ENCODE measurements around the gene RUSC1.

The RUSC1 gene, protein sequence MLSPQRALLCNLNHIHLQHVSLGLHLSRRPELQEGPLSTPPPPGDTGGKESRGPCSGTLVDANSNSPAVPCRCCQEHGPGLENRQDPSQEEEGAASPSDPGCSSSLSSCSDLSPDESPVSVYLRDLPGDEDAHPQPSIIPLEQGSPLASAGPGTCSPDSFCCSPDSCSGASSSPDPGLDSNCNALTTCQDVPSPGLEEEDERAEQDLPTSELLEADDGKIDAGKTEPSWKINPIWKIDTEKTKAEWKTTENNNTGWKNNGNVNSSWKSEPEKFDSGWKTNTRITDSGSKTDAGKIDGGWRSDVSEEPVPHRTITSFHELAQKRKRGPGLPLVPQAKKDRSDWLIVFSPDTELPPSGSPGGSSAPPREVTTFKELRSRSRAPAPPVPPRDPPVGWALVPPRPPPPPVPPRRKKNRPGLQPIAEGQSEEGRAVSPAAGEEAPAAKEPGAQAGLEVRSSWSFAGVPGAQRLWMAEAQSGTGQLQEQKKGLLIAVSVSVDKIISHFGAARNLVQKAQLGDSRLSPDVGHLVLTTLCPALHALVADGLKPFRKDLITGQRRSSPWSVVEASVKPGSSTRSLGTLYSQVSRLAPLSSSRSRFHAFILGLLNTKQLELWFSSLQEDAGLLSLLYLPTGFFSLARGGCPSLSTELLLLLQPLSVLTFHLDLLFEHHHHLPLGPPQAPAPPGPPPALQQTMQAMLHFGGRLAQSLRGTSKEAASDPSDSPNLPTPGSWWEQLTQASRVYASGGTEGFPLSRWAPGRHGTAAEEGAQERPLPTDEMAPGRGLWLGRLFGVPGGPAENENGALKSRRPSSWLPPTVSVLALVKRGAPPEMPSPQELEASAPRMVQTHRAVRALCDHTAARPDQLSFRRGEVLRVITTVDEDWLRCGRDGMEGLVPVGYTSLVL

DNA sequence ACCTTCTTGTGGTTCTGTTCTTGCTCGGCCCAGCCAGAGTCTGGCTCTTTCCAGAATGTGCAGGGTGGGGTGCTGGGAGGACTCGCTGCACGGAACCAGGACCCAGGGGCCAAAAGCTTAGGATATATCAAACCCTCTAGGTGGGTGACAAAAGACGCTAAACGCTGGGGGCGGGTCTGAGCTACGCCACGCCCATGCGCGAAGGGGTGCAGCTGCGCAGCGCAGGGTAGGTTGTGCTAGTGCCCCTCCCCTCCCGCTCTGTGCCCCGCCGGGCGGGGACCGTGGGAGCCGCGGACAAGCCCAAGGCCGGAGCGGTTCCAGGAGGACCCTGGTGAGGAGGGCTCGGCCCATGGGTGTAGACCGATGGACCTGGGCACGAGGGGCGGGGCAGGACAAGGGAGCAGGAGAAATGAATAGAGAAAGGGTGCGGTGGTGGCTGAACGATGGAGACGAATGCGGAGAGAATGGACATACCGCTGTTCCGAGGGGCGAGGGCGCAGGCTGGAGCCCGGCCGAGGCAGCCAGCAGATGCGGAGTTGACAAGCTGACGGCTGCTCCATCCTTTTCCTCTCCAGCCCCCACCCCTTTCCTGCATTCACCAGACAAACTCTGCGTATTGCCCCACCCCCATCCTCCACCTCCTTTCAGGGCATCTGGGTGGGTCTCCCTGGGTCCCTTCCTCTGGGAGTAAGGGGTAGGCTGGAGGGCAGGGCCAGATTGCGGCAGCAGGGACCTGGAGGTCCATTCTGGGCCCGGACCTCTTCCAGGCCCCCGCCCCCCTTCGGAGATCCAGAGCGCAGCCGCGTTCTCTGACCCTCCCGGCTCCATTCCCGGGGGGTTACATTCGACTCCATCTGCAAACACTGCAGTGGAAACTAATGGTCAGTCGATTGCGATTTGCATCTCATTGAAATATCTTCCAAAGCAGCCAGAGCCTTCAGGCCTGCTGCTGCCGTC, at the start of gene RUSC1:
TSS of gene RUSC1 (plus strand) at position 234 of the 957 bp plus-strand sequence. CDS start 880 bp downstream, outside the sequence.
- Mint-ChIP-seq H3K4me3 (peak within 1 kb of the TSS; percentile 82), H3K27ac (peak within 1 kb of the TSS; percentile 0), H3K36me3 (peaks cover 59% of the 10 kb centered on the region), H3K9me3 (no peaks in the 10 kb centered on the region), H3K4me1 (peaks cover 47% of the 10 kb centered on the region)
- DNase-seq (ENCODE audit: low spot score in 2 of 2) (peak; percentile 29 to 81), ATAC-seq (peak; percentile 5)

DNA sequence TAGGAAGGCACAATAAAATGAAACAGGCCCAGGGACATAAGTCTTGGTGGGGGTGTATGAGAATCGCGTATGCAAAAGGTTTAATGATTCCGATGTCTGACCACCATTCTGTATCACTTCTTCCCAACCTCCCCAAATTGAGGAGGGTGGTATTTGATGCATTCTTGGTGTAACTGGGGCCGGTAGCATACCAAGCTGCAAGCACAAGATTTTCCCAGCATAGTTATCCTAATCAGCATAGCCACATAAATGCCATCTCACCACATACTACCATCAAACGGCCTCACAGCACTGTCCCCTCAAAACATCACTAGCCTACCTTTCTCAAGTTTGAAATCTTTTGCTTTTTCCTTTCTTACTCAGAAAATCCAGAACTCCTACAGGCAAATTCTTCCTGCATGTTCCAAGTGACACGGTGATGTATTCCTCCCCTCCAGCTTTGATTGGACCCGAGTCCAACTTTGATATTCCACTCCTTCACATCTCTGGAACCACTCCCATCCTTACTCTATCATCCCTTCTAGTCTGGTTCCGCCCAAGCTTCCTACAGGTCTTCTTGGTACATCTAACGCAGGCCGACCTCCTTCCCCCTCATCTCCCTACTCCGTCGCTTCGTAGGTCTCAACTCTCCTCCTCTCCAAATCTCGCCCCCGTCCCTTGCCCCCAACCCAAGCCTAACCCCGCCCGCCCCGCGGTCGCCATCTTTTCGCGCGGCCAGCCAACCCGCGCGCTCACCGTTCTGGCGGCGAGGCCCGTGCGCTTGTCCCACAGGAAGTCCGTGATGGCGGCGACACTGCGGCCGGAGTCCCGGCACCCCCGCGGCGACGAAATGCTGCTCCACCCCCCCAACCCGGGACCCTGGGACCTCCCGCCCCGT, 48.0 kb upstream of the RUSC1 start:
- DNase-seq (ENCODE audit: low spot score in 2 of 2) (no peak), ATAC-seq (peak; percentile 51)
- no peaks in the 10 kb centered on the region for H3K9me3 Mint-ChIP-seq
- H3K27ac Mint-ChIP-seq: peak overlapping the region; percentile 87
- H3K4me1 Mint-ChIP-seq: peaks cover 35% of the 10 kb centered on the region
- H3K36me3 Mint-ChIP-seq: peaks cover 59% of the 10 kb centered on the region
- H3K4me3 Mint-ChIP-seq: peak overlapping the region; percentile 82

DNA sequence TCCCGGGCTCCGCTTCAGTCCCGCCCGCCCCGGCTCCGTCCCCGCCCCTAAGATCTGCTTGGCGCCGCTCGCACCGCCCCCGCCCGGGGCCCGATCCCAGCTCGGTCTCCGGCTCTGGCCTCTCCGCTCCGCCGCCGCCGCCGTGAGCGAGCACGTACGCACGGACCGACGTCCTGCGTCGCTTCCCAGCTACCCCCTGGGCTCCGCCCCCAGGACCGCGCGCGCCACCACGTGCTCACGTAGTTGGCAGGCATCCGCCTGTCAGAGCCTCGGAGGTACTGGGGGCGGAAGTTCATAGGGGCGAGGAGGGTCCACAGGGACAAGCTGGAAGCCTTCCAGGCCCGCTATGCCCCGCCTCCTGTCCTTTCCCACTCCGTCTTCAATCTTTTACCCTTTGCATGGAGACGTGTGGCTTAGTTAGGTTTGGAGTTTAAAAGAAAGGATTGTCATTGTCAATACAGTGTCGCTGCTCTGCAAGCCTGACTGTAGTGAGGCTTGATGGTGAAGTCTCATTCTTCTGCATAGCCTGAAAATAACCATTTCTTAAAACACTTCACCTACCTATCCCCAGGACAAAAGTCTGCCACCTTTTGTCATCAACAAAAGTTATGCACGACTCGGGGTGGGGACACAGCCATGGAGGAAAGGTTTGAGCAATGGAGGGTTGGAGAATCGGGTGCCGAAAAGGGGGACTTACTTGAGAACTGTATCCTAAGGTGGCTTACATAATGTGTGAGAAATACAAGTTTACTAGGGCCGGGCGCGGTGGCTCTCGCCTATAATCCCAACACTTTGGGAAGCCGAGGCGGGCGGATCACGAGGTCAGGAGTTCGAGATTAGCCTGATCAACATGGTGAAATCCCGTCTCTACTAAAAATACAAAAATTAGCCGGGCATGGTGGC, 47.1 kb upstream of the RUSC1 start, which contains the start of gene CLK2:
TSS of gene CLK2 (minus strand) at position 162 of the 903 bp plus-strand sequence. CDS start 2,527 bp downstream, outside the sequence.
- Mint-ChIP-seq H3K9me3 (no peaks in the 10 kb centered on the region), H3K27ac (peak within 1 kb of the TSS; percentile 87), H3K4me3 (peak within 1 kb of the TSS; percentile 82), H3K4me1 (peaks cover 40% of the 10 kb centered on the region), H3K36me3 (peaks cover 50% of the 10 kb centered on the region)
- ATAC-seq (peak; percentile 93), DNase-seq (ENCODE audit: low spot score in 2 of 2) (peak; percentile 89 to 96)

DNA sequence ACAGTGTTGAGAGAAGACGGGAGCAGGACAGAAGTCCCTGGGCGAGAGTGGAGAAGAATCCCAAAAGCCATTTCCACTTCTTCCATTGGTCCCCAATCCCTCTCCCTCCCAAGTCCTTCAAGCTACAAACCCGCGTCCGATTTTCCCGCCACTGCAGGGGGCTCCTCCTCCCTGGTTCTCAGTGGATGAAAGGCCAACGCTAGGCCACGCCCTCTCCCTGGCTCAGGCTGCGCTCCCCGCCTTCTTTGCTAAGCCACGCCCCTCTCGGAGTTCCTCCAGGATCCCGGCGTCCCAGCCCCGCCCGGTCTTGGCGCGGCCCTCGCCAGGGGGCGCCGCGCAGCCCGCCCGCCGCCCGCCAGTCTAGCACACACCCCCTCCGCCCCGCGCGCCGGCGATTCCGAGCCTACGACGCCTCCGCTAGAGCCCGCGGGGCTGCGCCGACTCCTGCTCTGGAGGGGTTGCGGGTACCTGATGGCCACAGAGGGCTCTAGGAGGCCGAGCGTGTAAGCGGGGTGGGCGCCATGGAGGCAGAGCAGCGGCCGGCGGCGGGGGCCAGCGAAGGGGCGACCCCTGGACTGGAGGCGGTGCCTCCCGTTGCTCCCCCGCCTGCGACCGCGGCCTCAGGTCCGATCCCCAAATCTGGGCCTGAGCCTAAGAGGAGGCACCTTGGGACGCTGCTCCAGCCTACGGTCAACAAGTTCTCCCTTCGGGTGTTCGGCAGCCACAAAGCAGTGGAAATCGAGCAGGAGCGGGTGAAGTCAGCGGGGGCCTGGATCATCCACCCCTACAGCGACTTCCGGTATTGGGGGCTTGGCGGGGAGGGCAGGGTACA, 43.4 kb upstream of the RUSC1 start, which contains the start of gene HCN3:
TSS of gene HCN3 (plus strand) at position 394 of the 832 bp plus-strand sequence. CDS start at position 522, 128 bp downstream.
- H3K9me3 Mint-ChIP-seq: no peaks in the 10 kb centered on the region
- peaks cover 14% of the 10 kb centered on the region for H3K36me3 Mint-ChIP-seq
- DNase-seq (ENCODE audit: low spot score in 2 of 2) (peak; percentile 93 to 97), ATAC-seq (peak; percentile 77)
- peak within 1 kb of the TSS; percentile 75 for H3K4me3 Mint-ChIP-seq
- H3K4me1 Mint-ChIP-seq: peaks cover 41% of the 10 kb centered on the region
- peak within 1 kb of the TSS; percentile 76 for H3K27ac Mint-ChIP-seq

DNA sequence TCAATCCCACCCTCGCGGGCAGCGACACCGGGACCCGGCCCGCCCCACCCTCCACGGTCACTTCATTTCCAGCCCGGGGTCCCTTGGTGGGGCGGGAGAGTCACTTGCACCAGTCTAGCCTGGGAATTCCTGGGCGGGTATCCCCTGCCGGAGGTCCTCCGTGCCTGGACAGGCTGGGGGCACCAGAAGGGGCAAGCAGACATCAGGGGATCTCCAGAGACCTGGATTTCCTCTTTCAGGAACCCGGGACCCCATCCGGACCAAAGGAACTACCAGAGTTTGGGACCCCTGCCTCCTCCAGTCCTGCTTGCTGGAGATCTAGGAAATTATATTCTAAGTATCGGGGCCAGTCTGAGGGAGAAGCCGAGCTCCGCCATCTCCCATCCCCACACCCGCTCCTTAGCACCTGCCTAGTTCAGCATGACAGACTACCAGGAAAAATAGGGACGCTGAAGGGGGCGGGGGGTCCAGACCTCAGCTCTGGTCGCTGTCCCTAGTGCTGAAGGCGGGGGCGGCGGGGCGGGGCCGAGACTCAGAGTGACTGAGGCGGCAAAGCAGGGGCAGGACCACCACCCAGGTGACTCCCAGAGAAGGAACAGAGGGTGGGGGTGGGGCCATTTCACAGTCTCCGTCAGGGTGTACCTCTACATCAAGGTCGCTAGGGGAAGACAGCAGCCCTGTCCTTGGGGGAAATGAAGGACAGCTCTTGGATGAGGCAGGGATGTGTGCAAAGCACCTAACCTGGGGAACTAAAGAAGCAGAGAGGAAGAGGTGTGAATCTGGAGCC, 42.6 kb upstream of the RUSC1 start:
- Mint-ChIP-seq H3K4me3 (peak overlapping the region; percentile 75), H3K9me3 (no peaks in the 10 kb centered on the region), H3K36me3 (peaks cover 5% of the 10 kb centered on the region), H3K27ac (no peak overlapping the region), H3K4me1 (peaks cover 35% of the 10 kb centered on the region)
- ATAC-seq (peak; percentile 36), DNase-seq (ENCODE audit: low spot score in 2 of 2) (peak; percentile 57 to 84)

DNA sequence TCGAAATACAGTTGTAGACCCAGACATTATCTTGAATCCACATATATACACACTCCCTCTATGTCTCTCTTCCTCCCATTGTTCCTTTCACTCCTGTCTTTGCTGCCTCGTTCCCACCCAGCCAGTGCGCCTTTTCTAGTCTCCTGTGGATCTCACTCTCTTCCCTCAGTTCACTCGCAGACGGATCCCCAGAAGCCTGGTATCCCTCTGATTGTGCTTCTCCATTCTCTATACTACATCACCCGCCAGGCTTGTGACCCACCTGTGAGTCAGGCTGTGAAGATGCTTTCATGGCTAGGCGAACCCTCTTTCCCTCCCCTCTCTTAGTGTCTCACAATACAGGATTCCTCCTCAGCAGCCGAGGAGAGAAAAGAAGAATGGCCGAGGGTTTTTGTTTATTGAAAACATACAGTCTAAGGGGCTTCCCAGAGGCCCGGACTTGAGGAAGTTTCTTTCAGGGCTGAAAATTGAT, 42.0 kb upstream of the RUSC1 start:
- Mint-ChIP-seq H3K27ac (no peak overlapping the region), H3K4me3 (peak overlapping the region; percentile 75), H3K36me3 (no peaks in the 10 kb centered on the region), H3K4me1 (peaks cover 32% of the 10 kb centered on the region), H3K9me3 (no peaks in the 10 kb centered on the region)
- ATAC-seq (no peak), DNase-seq (ENCODE audit: low spot score in 2 of 2) (no peak)

DNA sequence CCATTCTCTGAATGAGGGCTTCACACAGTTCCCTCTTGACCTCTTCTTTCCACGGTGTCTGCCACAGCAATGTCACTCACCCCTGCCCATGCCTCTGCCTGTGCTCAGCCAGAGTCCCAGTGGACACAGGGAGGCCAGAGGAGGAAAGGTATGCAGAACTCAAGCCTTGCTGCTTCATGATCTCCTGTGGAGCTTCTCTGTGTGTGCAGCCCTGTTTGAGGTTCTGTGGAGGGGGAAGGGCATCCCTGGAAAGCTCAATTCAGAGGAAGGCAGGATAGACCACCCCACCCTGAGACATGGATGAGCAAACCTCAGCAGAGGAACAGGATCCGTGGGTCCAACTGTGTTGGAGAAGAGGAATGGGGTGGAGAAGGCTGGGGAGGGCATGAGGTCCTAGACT, 41.4 kb upstream of the RUSC1 start:
- Mint-ChIP-seq H3K9me3 (no peaks in the 10 kb centered on the region), H3K27ac (no peak overlapping the region), H3K36me3 (no peaks in the 10 kb centered on the region), H3K4me3 (no peak overlapping the region), H3K4me1 (peaks cover 30% of the 10 kb centered on the region)
- DNase-seq (ENCODE audit: low spot score in 2 of 2) (no peak), ATAC-seq (no peak)

DNA sequence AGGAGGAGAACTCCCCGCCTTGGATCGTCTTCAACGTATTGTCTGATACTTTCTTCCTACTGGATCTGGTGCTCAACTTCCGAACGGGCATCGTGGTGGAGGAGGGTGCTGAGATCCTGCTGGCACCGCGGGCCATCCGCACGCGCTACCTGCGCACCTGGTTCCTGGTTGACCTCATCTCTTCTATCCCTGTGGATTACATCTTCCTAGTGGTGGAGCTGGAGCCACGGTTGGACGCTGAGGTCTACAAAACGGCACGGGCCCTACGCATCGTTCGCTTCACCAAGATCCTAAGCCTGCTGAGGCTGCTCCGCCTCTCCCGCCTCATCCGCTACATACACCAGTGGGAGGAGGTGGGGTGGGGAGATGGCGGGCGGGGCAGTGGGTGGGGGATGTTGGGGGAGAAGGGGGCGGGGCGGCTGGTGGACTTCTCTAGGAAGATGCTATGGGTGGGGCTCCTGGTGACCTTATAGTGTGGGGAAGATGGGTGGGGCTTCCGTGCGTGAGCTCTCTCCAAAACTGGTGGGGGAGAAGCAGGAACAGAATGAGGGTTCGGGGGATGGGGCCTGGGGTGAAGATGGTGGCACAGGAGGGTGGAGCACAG, 38.1 kb upstream of the RUSC1 start:
- DNase-seq (ENCODE audit: low spot score in 2 of 2) (no peak), ATAC-seq (no peak)
- peaks cover 15% of the 10 kb centered on the region for H3K4me1 Mint-ChIP-seq
- H3K4me3 Mint-ChIP-seq: no peak overlapping the region
- H3K9me3 Mint-ChIP-seq: no peaks in the 10 kb centered on the region
- no peak overlapping the region for H3K27ac Mint-ChIP-seq
- H3K36me3 Mint-ChIP-seq: no peaks in the 10 kb centered on the region

DNA sequence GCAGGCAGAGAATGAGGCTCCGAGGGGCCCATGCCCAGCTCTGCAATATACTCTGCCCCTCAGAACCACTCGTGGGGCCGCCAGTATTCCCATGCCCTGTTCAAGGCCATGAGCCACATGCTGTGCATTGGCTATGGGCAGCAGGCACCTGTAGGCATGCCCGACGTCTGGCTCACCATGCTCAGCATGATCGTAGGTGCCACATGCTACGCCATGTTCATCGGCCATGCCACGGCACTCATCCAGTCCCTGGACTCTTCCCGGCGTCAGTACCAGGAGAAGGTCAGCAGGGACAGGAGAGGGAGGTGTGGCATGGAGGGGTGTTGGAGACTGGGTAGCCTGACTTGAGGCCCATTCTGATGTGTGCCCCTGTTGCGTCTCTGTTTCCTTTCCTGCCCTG, 36.2 kb upstream of the RUSC1 start:
- Mint-ChIP-seq H3K36me3 (no peaks in the 10 kb centered on the region), H3K9me3 (no peaks in the 10 kb centered on the region), H3K27ac (no peak overlapping the region), H3K4me3 (no peak overlapping the region), H3K4me1 (peaks cover 2% of the 10 kb centered on the region)
- peak; percentile 22 for ATAC-seq
- DNase-seq (ENCODE audit: low spot score in 2 of 2): no peak

DNA sequence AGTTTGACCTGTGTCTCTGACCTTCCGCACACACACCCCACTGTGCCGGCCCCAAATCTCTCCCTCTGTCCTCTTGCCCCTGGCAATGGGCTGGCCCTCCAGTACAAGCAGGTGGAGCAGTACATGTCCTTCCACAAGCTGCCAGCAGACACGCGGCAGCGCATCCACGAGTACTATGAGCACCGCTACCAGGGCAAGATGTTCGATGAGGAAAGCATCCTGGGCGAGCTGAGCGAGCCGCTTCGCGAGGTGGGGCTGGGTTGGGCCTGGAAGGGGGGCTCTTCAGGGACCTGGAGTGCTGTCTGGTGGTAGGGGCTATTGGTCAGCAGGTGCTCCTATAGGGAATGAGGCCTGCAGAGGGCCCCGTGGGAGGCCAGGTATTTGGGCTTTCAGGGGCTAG, 35.6 kb upstream of the RUSC1 start:
- Mint-ChIP-seq H3K36me3 (no peaks in the 10 kb centered on the region), H3K4me3 (no peak overlapping the region), H3K9me3 (no peaks in the 10 kb centered on the region), H3K4me1 (no peaks in the 10 kb centered on the region), H3K27ac (no peak overlapping the region)
- DNase-seq (ENCODE audit: low spot score in 2 of 2) (no peak), ATAC-seq (no peak)

DNA sequence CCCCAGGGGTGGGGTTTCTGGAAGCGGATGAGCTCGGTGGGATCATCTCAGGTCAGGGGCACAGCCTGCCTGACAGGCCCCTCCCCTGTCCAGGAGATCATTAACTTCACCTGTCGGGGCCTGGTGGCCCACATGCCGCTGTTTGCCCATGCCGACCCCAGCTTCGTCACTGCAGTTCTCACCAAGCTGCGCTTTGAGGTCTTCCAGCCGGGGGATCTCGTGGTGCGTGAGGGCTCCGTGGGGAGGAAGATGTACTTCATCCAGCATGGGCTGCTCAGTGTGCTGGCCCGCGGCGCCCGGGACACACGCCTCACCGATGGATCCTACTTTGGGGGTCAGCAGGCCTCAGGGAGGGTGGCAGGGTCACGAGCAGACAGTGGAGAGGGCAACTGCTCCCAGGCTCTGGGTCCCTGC, 35.1 kb upstream of the RUSC1 start:
- Mint-ChIP-seq H3K9me3 (no peaks in the 10 kb centered on the region), H3K4me3 (no peak overlapping the region), H3K27ac (no peak overlapping the region), H3K4me1 (no peaks in the 10 kb centered on the region), H3K36me3 (no peaks in the 10 kb centered on the region)
- DNase-seq (ENCODE audit: low spot score in 2 of 2) (no peak), ATAC-seq (no peak)
